ENCODE results near the gene SALL2. TPM values are rescaled to one million over a fixed set of nuclear protein-coding genes. Genes with fewer than 3 reads are reported as not detected.

The SALL2 gene
- total and polyA plus RNA-seq, 10 of the 15 experiments (the other 5 are each of a cell fraction or from before 2014, with no cell fraction given) = 1.6 to 6.2 (median 2.1) TPM

DNA sequence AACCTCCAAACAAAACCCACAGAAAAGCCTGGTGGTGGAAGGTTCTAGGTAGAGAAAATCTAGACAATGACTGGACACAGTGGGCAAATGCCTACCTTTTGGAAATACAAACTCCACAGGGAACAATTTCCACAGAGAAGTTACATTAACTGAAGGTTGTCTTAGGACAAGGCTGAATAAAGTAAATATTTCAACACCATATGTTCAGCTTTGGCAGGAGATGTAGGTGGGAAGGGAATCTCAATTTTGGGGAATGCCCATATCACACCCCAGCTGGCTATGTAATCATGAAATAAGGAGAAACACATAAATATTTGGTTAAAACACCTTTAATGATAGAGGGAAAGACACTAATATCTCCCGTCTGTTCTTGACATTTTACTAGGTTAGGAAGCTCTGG is 5.4 kb downstream of the SALL2 start:
- no peak for FAIRE-seq

More for the DNA sequence above, 5.4 kb downstream of the SALL2 start:
- ChIA-PET POLR2A (no interaction called here), SMC1A (ENCODE audit: uncharacterized antibody, unreplicated experiment) (interaction anchor here (1.0 kb wide), 2 partner anchors 10 to 22 kb away, joined by 3 to 4 read pairs; partner anchors contain the start of gene METTL3), RAD21 (ENCODE audit: unreplicated experiment) (interaction anchor here (3.1 kb wide), 1 partner anchor 22 kb away, joined by 10 read pairs; no protein-coding TSS in a partner anchor), CTCF (interaction anchor here (1.3 to 4.5 kb wide), 3 partner anchors 8 to 36 kb away, joined by 3 to 22 read pairs (median 4); no protein-coding TSS in a partner anchor)
- no peak overlapping the region for H3K4me3 ChIP-seq
- no peaks in the 10 kb centered on the region for H3K79me2 ChIP-seq (ENCODE audit: control insufficient read depth, insufficient read depth, low read length)
- TF ChIP-seq ATF7 (IDR thresholded peaks at IDR 0.05; ENCODE audit: low read depth) (no peak), SUZ12 (IDR thresholded peaks at IDR 0.05; ENCODE audit: unreplicated experiment) (no peak), CHD2 (IDR thresholded peaks at IDR 0.05; ENCODE audit: borderline replicate concordance, low read depth, low read length) (no peak), ETV6 (conservative IDR thresholded peaks at IDR 0.05 in 1 of 2, IDR thresholded peaks at IDR 0.05 in 1 of 2; ENCODE audit: borderline replicate concordance in 1 of 2, low read depth in 1 of 2) (no peak), IKZF1 (conservative IDR thresholded peaks at IDR 0.05) (no peak), TBL1XR1 (IDR thresholded peaks at IDR 0.05; ENCODE audit: low read depth, low read length) (no peak)
- TF ChIP-seq, protein P1, sequence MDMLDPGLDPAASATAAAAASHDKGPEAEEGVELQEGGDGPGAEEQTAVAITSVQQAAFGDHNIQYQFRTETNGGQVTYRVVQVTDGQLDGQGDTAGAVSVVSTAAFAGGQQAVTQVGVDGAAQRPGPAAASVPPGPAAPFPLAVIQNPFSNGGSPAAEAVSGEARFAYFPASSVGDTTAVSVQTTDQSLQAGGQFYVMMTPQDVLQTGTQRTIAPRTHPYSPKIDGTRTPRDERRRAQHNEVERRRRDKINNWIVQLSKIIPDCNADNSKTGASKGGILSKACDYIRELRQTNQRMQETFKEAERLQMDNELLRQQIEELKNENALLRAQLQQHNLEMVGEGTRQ (IDR thresholded peaks at IDR 0.05; ENCODE audit: borderline replicate concordance, low read depth, low read length) = no peak
- TF ChIP-seq, protein P2, sequence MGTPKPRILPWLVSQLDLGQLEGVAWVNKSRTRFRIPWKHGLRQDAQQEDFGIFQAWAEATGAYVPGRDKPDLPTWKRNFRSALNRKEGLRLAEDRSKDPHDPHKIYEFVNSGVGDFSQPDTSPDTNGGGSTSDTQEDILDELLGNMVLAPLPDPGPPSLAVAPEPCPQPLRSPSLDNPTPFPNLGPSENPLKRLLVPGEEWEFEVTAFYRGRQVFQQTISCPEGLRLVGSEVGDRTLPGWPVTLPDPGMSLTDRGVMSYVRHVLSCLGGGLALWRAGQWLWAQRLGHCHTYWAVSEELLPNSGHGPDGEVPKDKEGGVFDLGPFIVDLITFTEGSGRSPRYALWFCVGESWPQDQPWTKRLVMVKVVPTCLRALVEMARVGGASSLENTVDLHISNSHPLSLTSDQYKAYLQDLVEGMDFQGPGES (IDR thresholded peaks at IDR 0.05) = no peak
- ATAC-seq = no peak
- no peak overlapping the region for H3K4me2 ChIP-seq (ENCODE audit: control insufficient read depth, insufficient read depth)
- no peak overlapping the region for H3K9ac ChIP-seq (ENCODE audit: control insufficient read depth, insufficient read depth, low read length)
- no TSS peak for BruUV-seq (replicated peaks)
- no peak overlapping the region for H2AFZ ChIP-seq (ENCODE audit: control insufficient read depth, low read depth, low read length)
- in situ Hi-C loops (cut with MboI) (no loop called here), intact Hi-C loops (cut with micrococcal nuclease; ENCODE audit: unreplicated experiment) (no loop called here)
- H3K9me3 ChIP-seq (replicated peaks; ENCODE audit: control insufficient read depth, insufficient read depth, low read length) = no peaks in the 10 kb centered on the region
- H3K27ac ChIP-seq (ENCODE audit: control insufficient read depth, insufficient read depth) = no peak overlapping the region
- WGBS (ENCODE audit: insufficient coverage, insufficient replicate concordance, low lambda C conversion rate, missing lambda C conversion rate) = 55% methylated on average over 1 of the region's 1 CpG
- H3K27me3 ChIP-seq (replicated peaks in 1 of 2; ENCODE audit: control insufficient read depth in 2 of 2, insufficient read depth in 2 of 2, low read length in 1 of 2) = no peaks in the 10 kb centered on the region
- H4K20me1 ChIP-seq (ENCODE audit: control insufficient read depth, insufficient read depth) = no peaks in the 10 kb centered on the region
- no peaks in the 10 kb centered on the region for H3K36me3 ChIP-seq (ENCODE audit: control insufficient read depth in 2 of 2, insufficient read depth in 2 of 2, low read length in 1 of 2)
- DNase-seq (ENCODE audit: low read depth, low spot score) = no peak
- no peaks in the 10 kb centered on the region for H3K4me1 ChIP-seq (ENCODE audit: control insufficient read depth, insufficient read depth, low read length)

Data from GM12878 (cell line).